A549 (cell line): ENCODE results near the gene SYPL1. TPM values are rescaled to one million over a fixed set of nuclear protein-coding genes. Genes with fewer than 3 reads are reported as not detected.

Experiments
- ATAC-seq, 2 experiments: fragments of 200-7000 bp in 1 of 2; fragments of >200 bp in 1 of 2; cut with Nextera tagmentation in 1 of 2; cut with Tn5 transposase in 1 of 2; 3 replicates each; pipeline versions ENCODE4 v1.8.0 to v1.9.1; 2018 to 2020; ENCODE audit warnings: mild to moderate bottlenecking in 1 of 2, moderate library complexity in 1 of 2
- CTCF ChIA-PET: fragments of 300-600 bp; sonication (Branson Sonifier 250); formaldehyde crosslinking; extraction: SDS; loops from one replicate; lab custom pipeline; 2021; ENCODE audit warnings: antibody characterized with exemption, inconsistent platforms; lab: Yijun Ruan, JAX
- POLR2A ChIA-PET: fragments of 350-600 bp; formaldehyde crosslinking; extraction: SDS; loops from one replicate; lab custom pipeline; 2021; ENCODE audit warnings: antibody characterized with exemption, inconsistent platforms; lab: Yijun Ruan, JAX
- DNase-seq, 2 experiments: peaks; one replicate each; pipeline versions ENCODE4 v3.0.0 to v3.0.0-alpha.2; 2011 to 2016; ENCODE audit warnings: low read depth in 1 of 2, low spot score in 1 of 2
- FAIRE-seq: peaks from 2 replicates; lab custom pipeline; 2011; peaks lifted over from hg19 to GRCh38; lab: Jason Lieb, UNC
- H3K27ac ChIP-seq, 2 experiments: fragments of >200 bp; sonication (Bioruptor Twin); formaldehyde crosslinking; 3 replicates each; pipeline ENCODE4 v1.5.1; 2016 to 2017
- H3K4me1 ChIP-seq: fragments of >200 bp; sonication (Bioruptor Twin); formaldehyde crosslinking; 3 replicates; pipeline ENCODE4 v1.6.1; 2016
- H3K4me2 ChIP-seq: fragments of >200 bp; sonication (Bioruptor Twin); formaldehyde crosslinking; 3 replicates; pipeline ENCODE4 v1.6.1; 2016
- H3K4me3 ChIP-seq: fragments of >200 bp; sonication (Bioruptor Twin); formaldehyde crosslinking; 3 replicates; pipeline ENCODE4 v1.5.1; 2016
- H3K9me3 ChIP-seq: fragments of >200 bp; sonication (Bioruptor Twin); formaldehyde crosslinking; 3 replicates; pipeline ENCODE4 v1.6.1; 2016
- CEBPB ChIP-seq, 2 experiments: fragments of >200 bp in 1 of 2; sonication (Bioruptor Twin) in 1 of 2; formaldehyde crosslinking in 1 of 2; IDR thresholded peaks; 2 replicates each; pipeline ENCODE4 v1.6.1; 2012 to 2016
- EP300 ChIP-seq, 2 experiments: fragments of >200 bp; sonication (Bioruptor Twin); formaldehyde crosslinking; IDR thresholded peaks; 2 replicates in 1 of 2; 3 replicates in 1 of 2; pipeline ENCODE4 v1.6.1; 2016 to 2017
- ESRRA ChIP-seq: fragments of 150-350 bp; IDR thresholded peaks from 2 replicates; pipeline ENCODE4 v1.6.1; 2014; ENCODE audit warnings: mild to moderate bottlenecking, low read length, borderline replicate concordance
- HMGXB4 ChIP-seq: fragments of 250-450 bp; sonication (Bioruptor Pico); IDR thresholded peaks from 2 replicates; pipeline ENCODE4 v1.5.0; 2021; ENCODE audit warnings: mild to moderate bottlenecking, moderate library complexity, borderline replicate concordance
- HOXB13 ChIP-seq: fragments of 250-450 bp; sonication (Bioruptor Pico); IDR thresholded peaks from 2 replicates; pipeline ENCODE4 v1.5.0; 2020; ENCODE audit warnings: low read depth, mild to moderate bottlenecking, moderate library complexity
- JUN ChIP-seq, 2 experiments: fragments of >200 bp; sonication (Bioruptor Twin); formaldehyde crosslinking; IDR thresholded peaks; 2 replicates in 1 of 2; 3 replicates in 1 of 2; pipeline ENCODE4 v1.6.1; 2016 to 2017
- KDM5A ChIP-seq: fragments of 200-600 bp; sonication (generic); IDR thresholded peaks from 2 replicates; pipeline ENCODE4 v1.6.1; 2016; ENCODE audit warnings: antibody characterized with exemption, mild to moderate bottlenecking
- MAFK ChIP-seq: fragments of 450-650 bp; IDR thresholded peaks from 2 replicates; pipeline ENCODE4 v1.6.1; 2014; ENCODE audit not compliant: partially characterized antibody
- NFE2L2 ChIP-seq: fragments of 150-350 bp; conservative IDR thresholded peaks from 2 replicates; pipeline ENCODE4 v1.6.1; 2014; ENCODE audit warnings: low read length
- NPAS2 ChIP-seq: fragments of 250-450 bp; sonication (Bioruptor Pico); IDR thresholded peaks from 2 replicates; pipeline ENCODE4 v1.8.0; 2022; ENCODE audit warnings: mild to moderate bottlenecking, moderate library complexity, borderline replicate concordance
- NR3C1 ChIP-seq: fragments of >200 bp; sonication (Bioruptor Twin); formaldehyde crosslinking; IDR thresholded peaks from 3 replicates; pipeline ENCODE4 v1.6.1; 2017
- PHF8 ChIP-seq: fragments of 200-600 bp; sonication (generic); IDR thresholded peaks from 2 replicates; pipeline ENCODE4 v1.6.1; 2016; ENCODE audit warnings: low read depth, mild to moderate bottlenecking, antibody characterized with exemption, moderate library complexity, borderline replicate concordance
- POLR2AphosphoS2 ChIP-seq: conservative IDR thresholded peaks from 2 replicates; pipeline ENCODE4 v1.6.1; 2012; ENCODE audit warnings: low read length, improper control_type of control experiment, inconsistent platforms
- RAD21 ChIP-seq, 2 experiments: fragments of >200 bp in 1 of 2; sonication (Bioruptor Twin) in 1 of 2; formaldehyde crosslinking in 1 of 2; IDR thresholded peaks in 1 of 2; conservative IDR thresholded peaks in 1 of 2; 2 replicates in 1 of 2; 3 replicates in 1 of 2; pipeline ENCODE4 v1.6.1; 2012 to 2018; ENCODE audit warnings: inconsistent platforms in 1 of 2
- RCOR1 ChIP-seq: fragments of 150-350 bp; IDR thresholded peaks from 2 replicates; pipeline ENCODE4 v1.6.1; 2014; ENCODE audit warnings: antibody characterized with exemption, low read length, low read depth
- RFX5 ChIP-seq: fragments of 450-650 bp; IDR thresholded peaks from 2 replicates; pipeline ENCODE4 v1.7.1; 2014; ENCODE audit warnings: antibody characterized with exemption, mild to moderate bottlenecking, moderate library complexity
- RNF2 ChIP-seq: fragments of 200-600 bp; sonication (generic); IDR thresholded peaks from 2 replicates; pipeline ENCODE4 v1.6.1; 2016; ENCODE audit warnings: low read depth, mild to moderate bottlenecking, antibody characterized with exemption, moderate library complexity, borderline replicate concordance
- SMC3 ChIP-seq: fragments of >200 bp; sonication (Bioruptor Twin); formaldehyde crosslinking; IDR thresholded peaks from 3 replicates; pipeline ENCODE4 v1.6.1; 2018; ENCODE audit warnings: inconsistent platforms
- TP53 ChIP-seq: fragments of 250-450 bp; sonication (Bioruptor Pico); IDR thresholded peaks from 2 replicates; pipeline ENCODE4 v1.5.0; 2021; ENCODE audit warnings: mild to moderate bottlenecking, moderate library complexity
- ZC3H11A ChIP-seq: fragments of 450-650 bp; IDR thresholded peaks from 2 replicates; pipeline ENCODE4 v1.6.1; 2014; ENCODE audit warnings: antibody characterized with exemption, mild to moderate bottlenecking
- WGBS: methylation state at CpG from one replicate; pipeline ENCODE4 v1.1.6; 2017; ENCODE audit errors: missing lambda C conversion rate; 5-methylcytosine and 5-hydroxymethylcytosine counted together
- polyA plus RNA-seq, 4 experiments: library from polyadenylated mRNA; depleted of rRNA in 3 of 4; stranded (reverse); fragments of >200 nt; fragmentation: RNase III in 1 of 4; extraction: RNeasy Plus Mini Kit Qiagen cat#74134 plus additional on column Dnase treatment in 1 of 4; gene quantifications; 2 replicates in 3 of 4; 3 replicates in 1 of 4; pipeline ENCODE4 v1.2.3, GENCODE V29; 2011 to 2017
- TF ChIP-seq, protein P1 (sequence below): fragments of >200 bp; sonication (Bioruptor Twin); formaldehyde crosslinking; IDR thresholded peaks from 3 replicates; pipeline ENCODE4 v1.6.1; 2016
- TF ChIP-seq, protein P2 (sequence below): fragments of >200 bp; sonication (Bioruptor Twin); formaldehyde crosslinking; IDR thresholded peaks from 3 replicates; pipeline ENCODE4 v1.5.1; 2016
- TF ChIP-seq, protein P3 (sequence below): fragments of >200 bp; sonication (Bioruptor Twin); formaldehyde crosslinking; IDR thresholded peaks from 2 replicates; pipeline ENCODE4 v1.6.1; 2016

Gene SYPL1
- polyA plus RNA-seq, 2 of the 4 experiments (the other 2 are of a cell fraction): 102 to 131 TPM

- no peak for TF ChIP-seq HMGXB4 (CRISPR knock-in tag)
- no peak for TF ChIP-seq MAFK
- TF ChIP-seq PHF8: no peak
- no peak for TF ChIP-seq HOXB13
- no peak for TF ChIP-seq JUN (IDR thresholded peaks at IDR 0.05)
- no peak for TF ChIP-seq EP300 (IDR thresholded peaks at IDR 0.05)
- TF ChIP-seq RCOR1: no peak
Measured at GRCh38 chr7:106050746-106051117, 61.4 kb downstream of the SYPL1 start (continued).

DNA sequence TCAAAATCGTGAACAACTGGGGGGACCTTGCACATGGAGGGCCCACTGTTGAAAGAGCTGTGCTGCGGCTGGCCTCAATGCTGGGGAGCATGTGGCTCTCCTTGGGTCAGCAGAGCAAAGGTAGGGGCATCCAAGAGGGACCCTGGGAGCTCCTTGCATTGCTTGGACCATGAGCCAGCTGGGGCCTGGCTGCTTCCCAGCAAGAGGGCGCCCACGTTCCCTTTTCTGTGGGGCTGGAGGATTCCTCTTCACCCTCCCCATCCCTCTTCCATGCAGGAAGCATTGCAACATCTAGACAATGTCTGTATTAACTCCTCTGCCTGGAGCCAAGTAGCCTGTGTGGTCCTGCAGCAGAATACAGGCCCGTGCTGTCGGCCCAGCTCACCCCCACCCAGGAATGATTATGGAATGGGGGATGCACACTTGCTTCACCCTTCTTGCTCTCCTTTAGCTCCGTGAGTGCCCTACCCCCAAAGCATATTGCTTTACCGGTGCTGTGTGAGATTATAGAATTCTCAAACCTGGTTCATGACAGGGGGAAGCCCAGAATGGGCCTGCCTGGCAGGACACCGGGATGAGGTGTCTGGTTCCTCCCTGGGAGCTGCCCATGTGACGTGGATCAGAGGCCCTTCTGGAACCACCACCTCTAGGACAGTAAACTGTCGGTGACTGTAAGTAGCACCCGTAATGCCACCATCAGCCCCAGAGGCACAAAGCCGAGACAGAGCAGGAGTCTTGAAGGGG, 61.9 kb downstream of the SYPL1 start:
- Histone ChIP-seq H3K27ac (no peak overlapping the region), H3K9me3 (no peaks in the 10 kb centered on the region), H3K4me3 (no peak overlapping the region), H3K4me2 (no peak overlapping the region), H3K4me1 (no peaks in the 10 kb centered on the region)
- ChIA-PET CTCF (interaction anchor here (0.6 to 17.2 kb wide), 7 partner anchors 9 to 110 kb away, joined by 3 to 487 read pairs (median 4); no protein-coding TSS in a partner anchor), POLR2A (no interaction called here)
- whole genome bisulfite sequencing: 71% methylated on average over 11 of the region's 13 CpGs
- FAIRE-seq (no peak), ATAC-seq (peak; percentile 36 to 78; a peak in 3 of 6 replicates), DNase-seq (peak in 1 of 2 experiments; percentile 32)
- TF ChIP-seq RFX5 (no peak), NFE2L2 (no peak), TP53 (CRISPR knock-in tag) (no peak), RAD21 (conservative IDR thresholded peaks at IDR 0.05 in 1 of 2, IDR thresholded peaks at IDR 0.05 in 1 of 2) (peak; percentile 20 to 29; a peak in 2 of 5 replicates), JUN (IDR thresholded peaks at IDR 0.05) (no peak), HOXB13 (no peak), CEBPB (IDR thresholded peaks at IDR 0.05) (peak in 1 of 2 experiments; percentile 52; a peak in 1 of 4 replicates), POLR2AphosphoS2 (no peak), ESRRA (no peak), NR3C1 (no peak), KDM5A (no peak), RNF2 (no peak), ZC3H11A (no peak), SMC3 (0 out of 3 replicates have a peak, but pooled peaks have one; percentile 11), NPAS2 (CRISPR knock-in tag) (no peak)
- TF ChIP-seq, protein P1, sequence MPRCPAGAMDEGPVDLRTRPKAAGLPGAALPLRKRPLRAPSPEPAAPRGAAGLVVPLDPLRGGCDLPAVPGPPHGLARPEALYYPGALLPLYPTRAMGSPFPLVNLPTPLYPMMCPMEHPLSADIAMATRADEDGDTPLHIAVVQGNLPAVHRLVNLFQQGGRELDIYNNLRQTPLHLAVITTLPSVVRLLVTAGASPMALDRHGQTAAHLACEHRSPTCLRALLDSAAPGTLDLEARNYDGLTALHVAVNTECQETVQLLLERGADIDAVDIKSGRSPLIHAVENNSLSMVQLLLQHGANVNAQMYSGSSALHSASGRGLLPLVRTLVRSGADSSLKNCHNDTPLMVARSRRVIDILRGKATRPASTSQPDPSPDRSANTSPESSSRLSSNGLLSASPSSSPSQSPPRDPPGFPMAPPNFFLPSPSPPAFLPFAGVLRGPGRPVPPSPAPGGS: no peak
- TF ChIP-seq, protein P2, sequence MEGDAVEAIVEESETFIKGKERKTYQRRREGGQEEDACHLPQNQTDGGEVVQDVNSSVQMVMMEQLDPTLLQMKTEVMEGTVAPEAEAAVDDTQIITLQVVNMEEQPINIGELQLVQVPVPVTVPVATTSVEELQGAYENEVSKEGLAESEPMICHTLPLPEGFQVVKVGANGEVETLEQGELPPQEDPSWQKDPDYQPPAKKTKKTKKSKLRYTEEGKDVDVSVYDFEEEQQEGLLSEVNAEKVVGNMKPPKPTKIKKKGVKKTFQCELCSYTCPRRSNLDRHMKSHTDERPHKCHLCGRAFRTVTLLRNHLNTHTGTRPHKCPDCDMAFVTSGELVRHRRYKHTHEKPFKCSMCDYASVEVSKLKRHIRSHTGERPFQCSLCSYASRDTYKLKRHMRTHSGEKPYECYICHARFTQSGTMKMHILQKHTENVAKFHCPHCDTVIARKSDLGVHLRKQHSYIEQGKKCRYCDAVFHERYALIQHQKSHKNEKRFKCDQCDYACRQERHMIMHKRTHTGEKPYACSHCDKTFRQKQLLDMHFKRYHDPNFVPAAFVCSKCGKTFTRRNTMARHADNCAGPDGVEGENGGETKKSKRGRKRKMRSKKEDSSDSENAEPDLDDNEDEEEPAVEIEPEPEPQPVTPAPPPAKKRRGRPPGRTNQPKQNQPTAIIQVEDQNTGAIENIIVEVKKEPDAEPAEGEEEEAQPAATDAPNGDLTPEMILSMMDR: peak; percentile 20; the same call in 1 of the 3 replicates
- TF ChIP-seq, protein P3, sequence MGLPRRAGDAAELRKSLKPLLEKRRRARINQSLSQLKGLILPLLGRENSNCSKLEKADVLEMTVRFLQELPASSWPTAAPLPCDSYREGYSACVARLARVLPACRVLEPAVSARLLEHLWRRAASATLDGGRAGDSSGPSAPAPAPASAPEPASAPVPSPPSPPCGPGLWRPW: no peak
